Upper lobe of right lung (tissue), 1 donor: ENCODE data around the gene COL28A1. TPM values are rescaled to one million over a fixed set of nuclear protein-coding genes. Genes with fewer than 3 reads are reported as not detected.

Experiments
- ATAC-seq: fragments of 200-7000 bp; cut with Tn5 transposase; one replicate; pipeline ENCODE4 v1.9.1; 2020; ENCODE audit warnings: mild to moderate bottlenecking, moderate library complexity
- DNase-seq: peaks from one replicate; pipeline ENCODE4 v3.0.0-alpha.2; 2020
- H3K27ac ChIP-seq: fragments of 200-600 bp; one replicate; pipeline ENCODE4 v1.8.0; 2022
- H3K27me3 ChIP-seq: fragments of 200-600 bp; one replicate; pipeline ENCODE4 v1.8.0; 2022; ENCODE audit warnings: mild to moderate bottlenecking
- H3K36me3 ChIP-seq: fragments of 200-600 bp; one replicate; pipeline ENCODE4 v1.8.0; 2022
- H3K4me1 ChIP-seq: fragments of 200-600 bp; one replicate; pipeline ENCODE4 v1.8.0; 2022
- H3K4me3 ChIP-seq: fragments of 200-600 bp; one replicate; pipeline ENCODE4 v1.8.0; 2022; ENCODE audit warnings: mild to moderate bottlenecking
- H3K9me3 ChIP-seq: fragments of 200-600 bp; one replicate; pipeline ENCODE4 v1.8.0; 2022
- intact Hi-C: fragments of 100-400 bp; cut with DNase I; formaldehyde crosslinking; loops from one replicate; pipeline ENCODE4 v1.11.0; 2022
- total RNA-seq: library from RNA; stranded (reverse); fragmentation: NEBNext Ultra II Directional; extraction: Animal tissue kit (Norgen Biotek cat#: 25700); gene quantifications from one replicate; pipeline ENCODE4 v1.2.1, GENCODE V29; 2021
- TF ChIP-seq, protein P1 (sequence below): fragments of 200-600 bp; IDR thresholded peaks from one replicate; pipeline ENCODE4 v1.8.0; 2022; ENCODE audit warnings: antibody characterized with exemption
- donor health status: DM: no; HTN: yes; CAD: no; lungs with severe emphysema.

The COL28A1 gene
- total RNA-seq, 1 donor from 2014 or later: 0.61 TPM

DNA sequence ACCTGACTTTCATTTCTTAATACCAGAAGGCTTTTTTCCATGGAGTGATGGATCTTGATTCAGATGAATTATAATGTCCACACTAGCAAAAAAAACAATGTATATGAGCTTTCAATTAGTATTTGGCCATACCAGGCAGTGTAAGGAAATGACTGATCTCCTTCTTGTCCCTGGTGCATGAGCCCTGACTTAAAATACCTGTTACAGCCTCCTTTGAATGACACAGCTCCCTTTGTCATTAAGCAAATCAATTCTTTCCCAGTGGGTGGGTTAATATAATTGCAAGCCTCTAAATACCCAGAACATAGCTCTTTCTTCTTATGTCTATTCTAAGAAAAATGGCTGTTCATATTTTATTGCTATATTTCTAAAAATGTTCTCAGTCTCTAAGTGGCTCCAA is 188.6 kb downstream of the COL28A1 start:
- no peak for ATAC-seq
- H3K4me1 ChIP-seq: no peaks in the 10 kb centered on the region
- no peak for DNase-seq
- H3K4me3 ChIP-seq: no peak overlapping the region
- H3K36me3 ChIP-seq: no peaks in the 10 kb centered on the region
- no peaks in the 10 kb centered on the region for H3K9me3 ChIP-seq
- TF ChIP-seq, protein P1, sequence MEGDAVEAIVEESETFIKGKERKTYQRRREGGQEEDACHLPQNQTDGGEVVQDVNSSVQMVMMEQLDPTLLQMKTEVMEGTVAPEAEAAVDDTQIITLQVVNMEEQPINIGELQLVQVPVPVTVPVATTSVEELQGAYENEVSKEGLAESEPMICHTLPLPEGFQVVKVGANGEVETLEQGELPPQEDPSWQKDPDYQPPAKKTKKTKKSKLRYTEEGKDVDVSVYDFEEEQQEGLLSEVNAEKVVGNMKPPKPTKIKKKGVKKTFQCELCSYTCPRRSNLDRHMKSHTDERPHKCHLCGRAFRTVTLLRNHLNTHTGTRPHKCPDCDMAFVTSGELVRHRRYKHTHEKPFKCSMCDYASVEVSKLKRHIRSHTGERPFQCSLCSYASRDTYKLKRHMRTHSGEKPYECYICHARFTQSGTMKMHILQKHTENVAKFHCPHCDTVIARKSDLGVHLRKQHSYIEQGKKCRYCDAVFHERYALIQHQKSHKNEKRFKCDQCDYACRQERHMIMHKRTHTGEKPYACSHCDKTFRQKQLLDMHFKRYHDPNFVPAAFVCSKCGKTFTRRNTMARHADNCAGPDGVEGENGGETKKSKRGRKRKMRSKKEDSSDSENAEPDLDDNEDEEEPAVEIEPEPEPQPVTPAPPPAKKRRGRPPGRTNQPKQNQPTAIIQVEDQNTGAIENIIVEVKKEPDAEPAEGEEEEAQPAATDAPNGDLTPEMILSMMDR: no peak
- intact Hi-C loops: no loop called here
- no peaks in the 10 kb centered on the region for H3K27me3 ChIP-seq
- no peak overlapping the region for H3K27ac ChIP-seq

DNA sequence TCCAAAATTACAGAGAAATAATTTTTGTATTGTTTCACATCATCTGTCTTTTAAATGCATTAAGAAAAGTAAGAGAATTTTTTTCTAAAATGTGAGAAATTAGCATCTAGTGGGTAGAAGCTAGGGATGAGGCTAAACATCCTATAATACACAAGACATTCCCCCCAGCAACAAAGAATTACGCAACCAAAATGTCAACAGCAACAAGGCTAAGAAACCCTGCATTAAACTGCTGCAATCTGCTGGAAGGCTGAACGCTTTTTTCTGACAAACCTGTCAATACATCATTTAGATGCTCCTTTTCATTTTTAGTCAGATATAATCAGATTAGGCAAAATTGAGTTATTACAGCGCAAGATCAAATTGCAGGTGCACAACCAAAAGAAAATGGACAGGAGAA is 191.1 kb downstream of the COL28A1 start:
- TF ChIP-seq, protein P1: no peak
- no peaks in the 10 kb centered on the region for H3K27me3 ChIP-seq
- no peaks in the 10 kb centered on the region for H3K36me3 ChIP-seq
- no peaks in the 10 kb centered on the region for H3K9me3 ChIP-seq
- intact Hi-C loops: no loop called here
- ATAC-seq (no peak), DNase-seq (no peak)
- no peak overlapping the region for H3K27ac ChIP-seq
- no peaks in the 10 kb centered on the region for H3K4me1 ChIP-seq
- H3K4me3 ChIP-seq: no peak overlapping the region

DNA sequence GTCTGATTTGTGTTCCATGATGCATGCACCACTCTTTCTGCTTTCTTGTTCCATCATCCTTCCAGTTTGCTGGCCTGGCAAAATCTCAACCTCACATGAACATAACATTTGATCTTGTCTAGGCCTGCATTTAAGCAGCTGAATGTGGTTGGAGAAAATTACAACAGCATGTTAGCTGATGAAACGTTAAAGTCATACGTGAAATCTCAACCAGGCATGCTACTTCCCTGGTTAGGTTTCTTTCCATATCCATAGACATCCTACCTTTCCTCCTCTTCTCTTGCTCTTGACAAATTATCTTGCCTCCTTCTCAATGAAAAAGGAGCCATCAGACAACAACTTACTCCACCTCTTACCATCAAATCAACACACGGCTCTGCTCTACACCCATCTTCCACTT is 199.8 kb downstream of the COL28A1 start:
- Histone ChIP-seq H3K4me1 (no peaks in the 10 kb centered on the region), H3K27ac (no peak overlapping the region), H3K4me3 (no peak overlapping the region), H3K36me3 (no peaks in the 10 kb centered on the region), H3K27me3 (no peaks in the 10 kb centered on the region), H3K9me3 (no peaks in the 10 kb centered on the region)
- TF ChIP-seq, protein P1: no peak
- DNase-seq: no peak
- intact Hi-C loops: no loop called here
- ATAC-seq: no peak

DNA sequence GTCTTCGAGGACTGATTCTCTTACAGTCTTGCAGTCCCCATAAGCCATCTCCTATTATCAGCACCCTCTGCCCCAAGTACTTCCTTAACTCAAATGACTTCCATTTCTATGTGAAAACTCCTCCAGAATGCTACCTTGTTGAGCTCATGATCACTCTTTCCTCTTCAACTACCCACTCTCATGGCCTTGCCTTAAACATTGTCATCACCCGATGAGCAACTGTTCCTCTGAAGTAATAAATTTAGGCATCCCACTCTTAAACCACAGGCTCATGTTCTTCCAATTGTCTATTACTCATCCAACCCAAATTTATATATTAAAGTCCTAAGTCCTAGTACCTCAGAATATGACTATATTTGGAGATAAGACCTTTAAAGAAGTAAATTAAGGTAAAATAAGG is 200.5 kb downstream of the COL28A1 start:
- ATAC-seq (no peak), DNase-seq (no peak)
- H3K4me1 ChIP-seq: no peaks in the 10 kb centered on the region
- no peaks in the 10 kb centered on the region for H3K36me3 ChIP-seq
- no peak overlapping the region for H3K27ac ChIP-seq
- TF ChIP-seq, protein P1: no peak
- intact Hi-C loops: no loop called here
- H3K4me3 ChIP-seq: no peak overlapping the region
- H3K27me3 ChIP-seq: no peaks in the 10 kb centered on the region
- H3K9me3 ChIP-seq: no peaks in the 10 kb centered on the region

DNA sequence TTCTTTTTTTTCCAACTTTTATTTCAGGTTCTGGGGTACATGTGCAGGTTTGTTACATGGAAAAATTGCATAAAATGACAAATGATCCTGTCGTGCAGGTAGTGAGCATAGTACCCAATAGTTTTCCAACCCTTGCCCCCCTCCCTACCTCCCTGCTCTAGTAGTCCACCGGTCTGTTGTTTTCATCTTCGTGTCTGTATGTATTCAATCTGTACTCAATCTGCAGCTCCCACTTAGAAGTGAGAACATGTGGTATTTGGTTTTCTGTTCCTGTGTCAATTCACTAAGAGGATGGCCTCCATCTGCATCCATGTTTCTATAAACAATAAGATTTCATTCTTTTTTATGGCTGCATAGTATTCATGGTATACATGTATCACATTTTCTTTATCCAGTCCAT is 202.1 kb downstream of the COL28A1 start:
- Histone ChIP-seq H3K4me1 (no peaks in the 10 kb centered on the region), H3K27me3 (no peaks in the 10 kb centered on the region), H3K27ac (no peak overlapping the region), H3K36me3 (no peaks in the 10 kb centered on the region), H3K4me3 (no peak overlapping the region), H3K9me3 (no peaks in the 10 kb centered on the region)
- intact Hi-C loops: no loop called here
- DNase-seq (no peak), ATAC-seq (no peak)
- TF ChIP-seq, protein P1: no peak

DNA sequence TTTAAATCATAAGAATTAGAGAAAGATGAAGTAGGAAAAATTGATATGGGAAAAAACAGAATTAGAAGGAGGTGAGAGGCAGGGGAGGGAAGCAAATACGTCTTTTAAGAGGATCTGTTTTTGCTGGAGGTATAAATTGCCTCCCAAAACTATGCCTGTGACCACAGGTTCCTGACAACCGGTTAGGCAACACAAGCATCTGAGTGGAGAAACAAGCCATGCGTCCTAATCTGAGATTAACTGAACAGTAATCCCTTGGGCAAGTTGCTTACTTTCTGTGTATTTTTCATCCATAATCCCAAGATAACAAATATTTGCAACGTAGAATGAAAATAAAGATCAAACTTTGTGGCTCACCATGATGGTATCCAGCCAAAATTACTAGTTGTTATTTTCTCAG is 204.2 kb downstream of the COL28A1 start:
- no peak for DNase-seq
- H3K27ac ChIP-seq: no peak overlapping the region
- H3K27me3 ChIP-seq: no peaks in the 10 kb centered on the region
- intact Hi-C loops: no loop called here
- no peaks in the 10 kb centered on the region for H3K4me1 ChIP-seq
- ATAC-seq: no peak
- H3K36me3 ChIP-seq: no peaks in the 10 kb centered on the region
- H3K4me3 ChIP-seq: no peak overlapping the region
- TF ChIP-seq, protein P1: no peak
- H3K9me3 ChIP-seq: no peaks in the 10 kb centered on the region
